NB4 (cell line): Measurements from ENCODE around the gene CFAP46.

ENCODE experiments used
- MAX ChIP-seq: IDR thresholded peaks from 2 replicates; pipeline ENCODE4 v1.6.1; 2011; ENCODE audit warnings: low read depth, low read length
- MYC ChIP-seq: IDR thresholded peaks from 2 replicates; pipeline ENCODE4 v1.6.1; 2011; ENCODE audit warnings: low read depth, low read length
- POLR2A ChIP-seq: IDR thresholded peaks from 2 replicates; pipeline ENCODE4 v1.6.1; 2011; ENCODE audit warnings: mild to moderate bottlenecking; ENCODE audit not compliant: insufficient read length; ENCODE audit errors: extremely low read depth
- TF ChIP-seq, protein P1 (sequence below): IDR thresholded peaks from one replicate; pipeline ENCODE4 v1.5.1; 2012; ENCODE audit warnings: low read depth, low read length

DNA sequence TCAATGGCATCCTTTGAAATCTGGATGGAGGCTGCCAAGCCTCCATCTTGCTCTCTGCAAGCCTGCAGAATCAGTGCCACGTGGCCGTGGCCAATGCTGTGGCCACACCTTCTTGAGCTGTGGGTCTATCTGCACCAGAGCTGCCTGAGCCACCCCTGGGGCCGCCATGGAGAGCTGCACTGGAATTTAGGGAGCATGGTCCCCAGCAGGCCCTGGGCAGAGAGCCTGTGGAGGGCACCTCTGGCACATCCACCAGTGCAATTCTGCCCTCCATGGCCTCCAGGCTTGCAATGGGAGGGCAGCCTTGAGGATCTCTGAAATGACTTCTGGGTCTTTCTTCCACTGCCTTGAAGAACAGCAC lies 100.8 kb downstream of the CFAP46 start:
- TF ChIP-seq, protein P1, sequence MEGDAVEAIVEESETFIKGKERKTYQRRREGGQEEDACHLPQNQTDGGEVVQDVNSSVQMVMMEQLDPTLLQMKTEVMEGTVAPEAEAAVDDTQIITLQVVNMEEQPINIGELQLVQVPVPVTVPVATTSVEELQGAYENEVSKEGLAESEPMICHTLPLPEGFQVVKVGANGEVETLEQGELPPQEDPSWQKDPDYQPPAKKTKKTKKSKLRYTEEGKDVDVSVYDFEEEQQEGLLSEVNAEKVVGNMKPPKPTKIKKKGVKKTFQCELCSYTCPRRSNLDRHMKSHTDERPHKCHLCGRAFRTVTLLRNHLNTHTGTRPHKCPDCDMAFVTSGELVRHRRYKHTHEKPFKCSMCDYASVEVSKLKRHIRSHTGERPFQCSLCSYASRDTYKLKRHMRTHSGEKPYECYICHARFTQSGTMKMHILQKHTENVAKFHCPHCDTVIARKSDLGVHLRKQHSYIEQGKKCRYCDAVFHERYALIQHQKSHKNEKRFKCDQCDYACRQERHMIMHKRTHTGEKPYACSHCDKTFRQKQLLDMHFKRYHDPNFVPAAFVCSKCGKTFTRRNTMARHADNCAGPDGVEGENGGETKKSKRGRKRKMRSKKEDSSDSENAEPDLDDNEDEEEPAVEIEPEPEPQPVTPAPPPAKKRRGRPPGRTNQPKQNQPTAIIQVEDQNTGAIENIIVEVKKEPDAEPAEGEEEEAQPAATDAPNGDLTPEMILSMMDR = no peak
- TF ChIP-seq POLR2A = no peak
- TF ChIP-seq MAX = no peak
- no peak for TF ChIP-seq MYC
